WERI-Rb-1 (cell line): Measurements from ENCODE around the gene RABGAP1L.

Experiments used
- DNase-seq: peaks from one replicate; pipeline ENCODE4 v3.0.0-alpha.2; 2020
- H3K27ac ChIP-seq: fragments of 250-450 bp; sonication (Bioruptor Pico); 2 replicates; pipeline ENCODE4 v1.5.1; 2020; ENCODE audit warnings: mild to moderate bottlenecking, moderate library complexity
- H3K27me3 ChIP-seq: fragments of 250-450 bp; sonication (Bioruptor Pico); 2 replicates; pipeline ENCODE4 v1.5.1; 2021; ENCODE audit warnings: mild to moderate bottlenecking, low read depth, moderate library complexity; ENCODE audit not compliant: insufficient read depth, severe bottlenecking
- H3K36me3 ChIP-seq: fragments of 250-450 bp; sonication (Bioruptor Pico); 2 replicates; pipeline ENCODE4 v1.5.1; 2020; ENCODE audit warnings: mild to moderate bottlenecking, moderate library complexity
- H3K4me3 ChIP-seq: 2 replicates; pipeline ENCODE4 v1.5.1; 2011; ENCODE audit warnings: low read depth, mild to moderate bottlenecking, control low read depth, low read length
- H3K9me3 ChIP-seq: fragments of 250-450 bp; sonication (Bioruptor Pico); 2 replicates; pipeline ENCODE4 v1.5.1; 2021; ENCODE audit warnings: mild to moderate bottlenecking, moderate library complexity; ENCODE audit not compliant: severe bottlenecking
- TF ChIP-seq, protein P1 (sequence below): IDR thresholded peaks from 2 replicates; pipeline ENCODE4 v1.5.1; 2011; ENCODE audit warnings: low read depth, mild to moderate bottlenecking, control low read depth, inconsistent platforms, low read length

The RABGAP1L gene

DNA sequence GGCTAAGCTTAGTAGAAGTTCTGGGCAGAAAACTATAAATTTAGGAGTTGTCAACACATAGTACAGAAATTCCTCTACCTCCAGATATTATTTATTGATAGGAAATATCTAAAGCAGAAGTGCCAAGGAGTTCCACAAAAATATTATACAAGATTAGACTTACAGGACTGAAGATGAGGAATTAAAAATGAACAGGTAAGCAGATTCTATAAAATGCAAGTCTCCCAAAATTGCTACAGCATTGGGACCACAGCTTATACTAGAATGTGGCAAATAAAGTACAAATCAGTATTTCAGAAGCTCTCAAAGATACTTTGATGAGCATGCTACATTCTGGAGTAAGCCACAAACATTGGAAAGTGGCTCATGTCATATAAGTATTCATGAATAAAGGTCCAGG lies 790.3 kb downstream of the RABGAP1L start:
- no peaks in the 10 kb centered on the region for H3K36me3 ChIP-seq
- H3K9me3 ChIP-seq, result no peaks in the 10 kb centered on the region
- TF ChIP-seq, protein P1, sequence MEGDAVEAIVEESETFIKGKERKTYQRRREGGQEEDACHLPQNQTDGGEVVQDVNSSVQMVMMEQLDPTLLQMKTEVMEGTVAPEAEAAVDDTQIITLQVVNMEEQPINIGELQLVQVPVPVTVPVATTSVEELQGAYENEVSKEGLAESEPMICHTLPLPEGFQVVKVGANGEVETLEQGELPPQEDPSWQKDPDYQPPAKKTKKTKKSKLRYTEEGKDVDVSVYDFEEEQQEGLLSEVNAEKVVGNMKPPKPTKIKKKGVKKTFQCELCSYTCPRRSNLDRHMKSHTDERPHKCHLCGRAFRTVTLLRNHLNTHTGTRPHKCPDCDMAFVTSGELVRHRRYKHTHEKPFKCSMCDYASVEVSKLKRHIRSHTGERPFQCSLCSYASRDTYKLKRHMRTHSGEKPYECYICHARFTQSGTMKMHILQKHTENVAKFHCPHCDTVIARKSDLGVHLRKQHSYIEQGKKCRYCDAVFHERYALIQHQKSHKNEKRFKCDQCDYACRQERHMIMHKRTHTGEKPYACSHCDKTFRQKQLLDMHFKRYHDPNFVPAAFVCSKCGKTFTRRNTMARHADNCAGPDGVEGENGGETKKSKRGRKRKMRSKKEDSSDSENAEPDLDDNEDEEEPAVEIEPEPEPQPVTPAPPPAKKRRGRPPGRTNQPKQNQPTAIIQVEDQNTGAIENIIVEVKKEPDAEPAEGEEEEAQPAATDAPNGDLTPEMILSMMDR, result no peak

DNA sequence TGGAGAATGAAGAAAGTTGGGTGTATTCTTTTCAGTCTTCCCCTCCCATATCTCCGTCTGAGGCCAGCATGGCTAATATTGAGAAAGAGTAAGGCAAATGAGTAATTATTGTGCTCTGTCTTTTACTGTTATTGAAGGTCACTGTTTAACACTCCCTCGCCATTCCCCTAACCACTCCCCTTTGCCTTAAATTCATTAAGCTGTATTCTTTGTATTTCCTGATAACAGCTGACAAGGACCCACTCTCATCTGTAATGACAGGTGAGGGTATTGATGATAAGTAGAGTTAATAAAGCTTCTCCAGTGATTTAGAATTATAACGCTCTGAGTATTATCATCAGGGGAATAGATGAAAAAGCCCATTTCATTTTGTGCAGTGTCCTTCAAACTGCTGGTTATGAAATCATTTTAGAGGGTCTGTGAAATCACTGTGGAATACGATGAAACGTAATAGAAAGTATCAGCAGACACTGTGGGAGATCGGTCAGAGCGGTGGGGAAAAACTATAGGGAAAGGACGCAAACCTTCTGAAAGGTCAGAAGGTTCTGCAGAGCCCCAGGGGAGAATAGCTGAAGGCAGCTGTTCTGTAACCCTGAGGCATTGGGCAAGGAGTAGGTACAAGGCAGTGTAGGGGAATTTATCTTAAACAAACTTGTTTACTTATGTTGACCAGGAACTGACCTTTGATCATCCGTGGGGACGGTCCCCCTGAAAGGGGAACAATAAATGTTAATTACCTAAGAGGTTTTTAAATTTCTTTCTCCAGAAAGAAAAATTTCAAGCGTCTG lies 794.2 kb downstream of the RABGAP1L start:
- no peaks in the 10 kb centered on the region for H3K9me3 ChIP-seq
- TF ChIP-seq, protein P1, result no peak
- H3K4me3 ChIP-seq, result no peak overlapping the region
- no peaks in the 10 kb centered on the region for H3K27me3 ChIP-seq
- H3K36me3 ChIP-seq, result no peaks in the 10 kb centered on the region
- no peak overlapping the region for H3K27ac ChIP-seq
- no peak for DNase-seq

More for the DNA sequence above, 790.3 kb downstream of the RABGAP1L start:
- Histone ChIP-seq H3K4me3 (no peak overlapping the region), H3K27me3 (no peaks in the 10 kb centered on the region), H3K27ac (no peak overlapping the region)
- no peak for DNase-seq

DNA sequence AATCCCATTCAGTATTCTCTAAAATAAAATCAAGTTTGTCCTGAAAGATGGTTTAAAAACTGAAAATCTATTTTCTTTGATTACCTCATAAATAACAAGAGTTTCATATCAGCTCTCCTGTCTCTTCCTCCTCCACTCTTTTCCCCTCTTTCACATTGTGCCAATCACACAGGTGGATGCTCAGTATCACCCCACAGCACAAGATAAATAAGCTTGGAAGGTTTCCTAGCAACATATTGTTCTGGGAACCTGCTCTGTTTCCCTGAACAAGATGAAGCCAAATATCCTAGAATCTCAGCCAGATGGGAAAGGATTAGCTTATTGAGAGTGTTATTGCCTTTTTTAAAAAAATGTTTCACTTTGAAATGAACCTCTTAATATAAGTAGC lies 794.7 kb downstream of the RABGAP1L start:
- H3K27ac ChIP-seq, result no peak overlapping the region
- no peak for DNase-seq
- TF ChIP-seq, protein P1, result no peak

DNA sequence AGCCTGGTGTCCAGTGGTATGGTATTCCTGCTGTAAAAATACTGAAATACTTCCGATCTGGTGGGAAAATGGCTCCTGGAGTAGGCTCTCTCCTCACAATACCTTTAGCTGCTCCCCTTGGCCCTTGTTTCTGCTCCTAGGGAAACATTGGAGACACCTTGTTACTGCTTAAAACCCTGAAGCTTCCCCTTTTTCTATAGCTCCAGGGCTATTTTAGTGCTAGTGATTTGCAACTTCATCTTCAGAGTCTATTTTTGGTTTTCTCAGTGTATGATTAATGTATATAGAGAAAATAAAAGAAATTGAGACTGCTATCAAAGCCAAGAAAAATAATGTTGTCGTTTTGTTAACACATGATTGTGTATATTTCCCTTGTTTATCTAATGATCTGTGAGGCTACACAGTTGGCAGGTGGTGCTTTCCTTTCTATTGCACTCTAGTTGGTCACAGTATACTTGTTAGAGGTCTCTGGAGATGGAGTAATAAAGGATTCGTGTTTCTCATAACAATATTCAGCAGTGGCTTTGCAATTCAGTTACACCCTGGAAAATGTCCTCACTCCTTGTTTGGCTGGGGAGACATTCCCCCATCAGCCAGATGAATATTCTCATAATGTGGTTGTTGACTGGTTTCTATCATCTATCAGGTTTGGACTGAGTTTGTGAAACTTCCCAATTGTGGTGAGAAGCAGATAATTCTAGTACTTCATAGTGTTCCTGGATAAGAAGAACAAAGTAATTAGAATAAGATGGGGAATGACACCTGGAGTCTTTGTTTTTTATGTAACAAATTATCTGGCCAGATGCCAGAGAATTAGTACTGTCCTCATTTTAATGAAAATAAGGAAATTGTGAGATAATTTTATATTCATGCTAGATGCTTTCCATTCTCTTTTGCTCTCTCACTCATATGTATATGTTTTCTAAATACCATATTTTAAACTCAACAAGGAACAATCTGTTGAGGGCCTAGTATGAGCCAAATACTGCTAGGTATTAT lies 795.6 kb downstream of the RABGAP1L start:
- TF ChIP-seq, protein P1, result no peak
- H3K9me3 ChIP-seq, result no peaks in the 10 kb centered on the region
- no peaks in the 10 kb centered on the region for H3K36me3 ChIP-seq
- H3K4me3 ChIP-seq, result no peak overlapping the region
- DNase-seq, result no peak
- no peaks in the 10 kb centered on the region for H3K27me3 ChIP-seq
- no peak overlapping the region for H3K27ac ChIP-seq

More for the DNA sequence above, 794.7 kb downstream of the RABGAP1L start:
- H3K36me3 ChIP-seq, result no peaks in the 10 kb centered on the region
- no peaks in the 10 kb centered on the region for H3K9me3 ChIP-seq
- H3K4me3 ChIP-seq, result no peak overlapping the region
- no peaks in the 10 kb centered on the region for H3K27me3 ChIP-seq

DNA sequence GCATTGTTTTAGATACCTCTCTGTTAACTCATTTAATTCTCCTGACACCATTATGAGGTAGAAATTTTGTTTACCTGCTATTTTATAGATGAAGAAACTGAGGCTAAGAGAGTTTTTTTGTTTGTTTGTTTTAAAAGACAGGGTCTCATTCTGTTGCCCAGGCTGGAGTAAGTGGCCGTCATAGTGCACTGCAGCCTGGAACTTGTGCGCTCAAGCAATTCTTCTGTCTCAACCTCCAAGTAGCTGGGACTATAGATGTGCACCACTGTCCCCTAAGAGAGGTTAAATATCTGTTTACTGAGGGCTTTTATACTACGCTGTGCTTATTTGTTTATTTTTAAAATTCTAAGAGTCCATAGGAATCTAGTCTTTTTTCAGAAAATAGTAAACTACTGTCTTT lies 796.8 kb downstream of the RABGAP1L start:
- no peak for DNase-seq
- H3K27me3 ChIP-seq, result no peaks in the 10 kb centered on the region
- H3K27ac ChIP-seq, result no peak overlapping the region
- H3K9me3 ChIP-seq, result no peaks in the 10 kb centered on the region
- H3K4me3 ChIP-seq, result no peak overlapping the region
- H3K36me3 ChIP-seq, result no peaks in the 10 kb centered on the region
- TF ChIP-seq, protein P1, result no peak
